ENCODE results near the gene GKN1. TPM values are rescaled to one million over a fixed set of nuclear protein-coding genes. Genes with fewer than 3 reads are reported as not detected.

GKN1 gene
- total RNA-seq, 1 donor from 2014 or later = not detected

DNA sequence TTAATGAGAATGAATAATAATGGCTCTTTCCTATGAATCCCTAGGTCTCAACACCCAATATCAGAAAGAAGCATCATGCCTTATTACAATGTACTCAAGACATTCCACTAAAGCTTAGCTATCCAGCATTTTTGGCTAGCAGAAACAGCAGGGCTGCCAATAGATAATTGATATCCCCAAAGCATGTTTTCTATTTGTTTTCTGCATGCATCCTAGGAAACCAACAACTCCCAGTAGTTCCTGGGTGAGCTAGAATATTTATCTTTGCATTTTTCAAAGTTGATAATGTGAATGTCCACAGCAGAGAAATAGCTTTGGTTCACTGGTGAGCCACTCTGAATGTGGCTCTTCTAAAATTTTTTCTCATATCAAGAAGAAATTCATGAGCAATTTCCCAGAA lies 32.7 kb downstream of the GKN1 start:
- DNase-seq (ENCODE audit: low read depth, low spot score) = no peak
- Mint-ChIP-seq H3K9me3 (peaks cover 3% of the 10 kb centered on the region), H3K4me1 (no peaks in the 10 kb centered on the region), H3K27me3 (ENCODE audit: low read depth) (peaks cover 68% of the 10 kb centered on the region), H3K4me3 (no peak overlapping the region), H3K36me3 (ENCODE audit: low read depth) (no peaks in the 10 kb centered on the region), H3K27ac (ENCODE audit: unreplicated experiment) (no peak overlapping the region)
- TF ChIP-seq, protein P1, sequence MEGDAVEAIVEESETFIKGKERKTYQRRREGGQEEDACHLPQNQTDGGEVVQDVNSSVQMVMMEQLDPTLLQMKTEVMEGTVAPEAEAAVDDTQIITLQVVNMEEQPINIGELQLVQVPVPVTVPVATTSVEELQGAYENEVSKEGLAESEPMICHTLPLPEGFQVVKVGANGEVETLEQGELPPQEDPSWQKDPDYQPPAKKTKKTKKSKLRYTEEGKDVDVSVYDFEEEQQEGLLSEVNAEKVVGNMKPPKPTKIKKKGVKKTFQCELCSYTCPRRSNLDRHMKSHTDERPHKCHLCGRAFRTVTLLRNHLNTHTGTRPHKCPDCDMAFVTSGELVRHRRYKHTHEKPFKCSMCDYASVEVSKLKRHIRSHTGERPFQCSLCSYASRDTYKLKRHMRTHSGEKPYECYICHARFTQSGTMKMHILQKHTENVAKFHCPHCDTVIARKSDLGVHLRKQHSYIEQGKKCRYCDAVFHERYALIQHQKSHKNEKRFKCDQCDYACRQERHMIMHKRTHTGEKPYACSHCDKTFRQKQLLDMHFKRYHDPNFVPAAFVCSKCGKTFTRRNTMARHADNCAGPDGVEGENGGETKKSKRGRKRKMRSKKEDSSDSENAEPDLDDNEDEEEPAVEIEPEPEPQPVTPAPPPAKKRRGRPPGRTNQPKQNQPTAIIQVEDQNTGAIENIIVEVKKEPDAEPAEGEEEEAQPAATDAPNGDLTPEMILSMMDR (conservative IDR thresholded peaks at IDR 0.05) = no peak

DNA sequence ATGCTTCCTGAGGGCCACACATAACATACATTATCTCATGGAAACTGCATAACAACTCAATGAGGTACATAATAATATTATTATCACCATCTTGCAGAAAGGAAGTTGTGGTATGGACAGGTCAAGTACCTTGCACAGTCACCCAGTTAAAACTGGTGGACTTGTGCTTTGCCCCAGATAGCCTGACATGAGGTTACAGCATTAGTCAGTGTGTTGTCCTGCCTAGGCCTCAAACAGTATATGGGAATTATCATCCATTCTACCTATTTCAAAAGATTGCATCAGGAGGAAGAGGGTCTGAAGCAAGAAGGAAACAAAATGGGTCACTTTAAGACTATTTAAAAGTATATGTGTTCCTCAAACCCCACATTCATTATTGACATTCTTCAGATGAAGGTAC lies 33.2 kb downstream of the GKN1 start:
- H3K9me3 Mint-ChIP-seq = no peaks in the 10 kb centered on the region
- H3K36me3 Mint-ChIP-seq (ENCODE audit: low read depth) = no peaks in the 10 kb centered on the region
- no peak overlapping the region for H3K4me3 Mint-ChIP-seq
- DNase-seq (ENCODE audit: low read depth, low spot score) = no peak
- H3K27me3 Mint-ChIP-seq (ENCODE audit: low read depth) = peaks cover 73% of the 10 kb centered on the region
- H3K4me1 Mint-ChIP-seq = peaks cover 2% of the 10 kb centered on the region
- TF ChIP-seq, protein P1 (conservative IDR thresholded peaks at IDR 0.05) = no peak
- H3K27ac Mint-ChIP-seq (ENCODE audit: unreplicated experiment) = no peak overlapping the region

DNA sequence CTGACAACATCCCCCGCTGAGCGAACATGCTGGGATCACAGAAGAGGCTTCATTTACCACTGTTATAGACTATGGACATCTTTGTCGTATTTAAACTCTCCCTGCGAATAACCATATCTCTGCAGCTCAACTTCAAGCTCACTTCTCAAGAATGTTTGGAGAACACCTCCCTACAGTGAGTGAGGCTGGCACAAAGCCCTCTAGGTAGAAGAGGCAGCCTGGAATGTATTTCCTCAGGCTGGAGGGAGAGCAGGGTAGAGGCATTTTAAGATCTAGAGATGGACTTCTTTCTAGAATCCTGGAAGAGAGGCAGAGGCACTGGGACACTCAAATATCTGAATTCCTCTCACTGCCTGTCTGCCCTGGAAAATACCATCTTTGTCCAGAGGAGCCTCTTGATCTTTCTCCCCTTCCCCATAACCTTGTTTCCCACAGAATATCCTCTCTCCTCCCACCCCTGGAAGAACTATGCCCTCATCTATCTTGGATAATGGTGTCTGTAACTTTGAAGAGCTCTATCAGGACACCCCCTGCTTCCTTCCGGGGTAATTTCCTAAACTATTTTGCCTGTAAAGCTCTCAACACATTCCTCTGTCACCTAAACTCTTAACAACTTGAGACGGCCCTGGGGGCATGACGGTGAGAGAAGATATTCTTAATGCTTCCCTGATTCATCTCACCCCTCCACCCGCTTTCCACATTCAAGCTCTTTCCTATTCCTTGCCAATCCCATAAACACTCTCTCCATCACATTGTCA lies 36.2 kb downstream of the GKN1 start:
- no peak for DNase-seq (ENCODE audit: low read depth, low spot score)
- Mint-ChIP-seq H3K9me3 (no peaks in the 10 kb centered on the region), H3K27ac (ENCODE audit: unreplicated experiment) (no peak overlapping the region), H3K4me3 (peak overlapping the region; percentile 28), H3K4me1 (peaks cover 19% of the 10 kb centered on the region), H3K36me3 (ENCODE audit: low read depth) (no peaks in the 10 kb centered on the region), H3K27me3 (ENCODE audit: low read depth) (peaks cover 80% of the 10 kb centered on the region)
- TF ChIP-seq, protein P1 (conservative IDR thresholded peaks at IDR 0.05) = no peak

DNA sequence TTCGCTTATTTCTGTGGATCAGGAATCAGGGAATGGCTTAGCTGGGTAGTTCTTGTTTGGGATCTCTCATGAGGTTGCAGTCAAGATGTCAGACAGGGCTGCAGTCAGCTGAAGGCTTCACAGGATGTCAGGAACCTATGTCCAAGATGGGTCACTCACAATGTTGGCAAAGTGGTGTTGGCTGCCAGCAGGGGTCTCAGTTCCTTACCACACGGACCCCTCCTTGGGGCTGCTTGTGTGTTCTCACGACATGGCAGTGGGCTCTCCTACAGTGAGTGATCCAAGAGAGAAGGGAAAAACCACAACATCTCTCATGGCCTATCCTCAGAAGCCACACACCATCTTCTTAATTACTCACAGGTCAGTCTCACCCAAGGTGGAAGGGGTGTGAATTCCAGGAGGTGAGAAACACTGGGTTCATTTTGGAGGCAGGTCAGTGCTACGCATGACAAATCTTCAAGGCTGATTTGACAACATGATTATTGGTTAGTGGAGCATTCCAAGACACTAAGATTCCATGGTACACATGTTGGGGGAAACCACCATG lies 37.2 kb downstream of the GKN1 start:
- Mint-ChIP-seq H3K27ac (ENCODE audit: unreplicated experiment) (no peak overlapping the region), H3K4me3 (peak overlapping the region; percentile 98), H3K27me3 (ENCODE audit: low read depth) (peaks cover 70% of the 10 kb centered on the region), H3K4me1 (peaks cover 19% of the 10 kb centered on the region), H3K36me3 (ENCODE audit: low read depth) (no peaks in the 10 kb centered on the region), H3K9me3 (no peaks in the 10 kb centered on the region)
- DNase-seq (ENCODE audit: low read depth, low spot score) = no peak
- TF ChIP-seq, protein P1 (conservative IDR thresholded peaks at IDR 0.05) = no peak

DNA sequence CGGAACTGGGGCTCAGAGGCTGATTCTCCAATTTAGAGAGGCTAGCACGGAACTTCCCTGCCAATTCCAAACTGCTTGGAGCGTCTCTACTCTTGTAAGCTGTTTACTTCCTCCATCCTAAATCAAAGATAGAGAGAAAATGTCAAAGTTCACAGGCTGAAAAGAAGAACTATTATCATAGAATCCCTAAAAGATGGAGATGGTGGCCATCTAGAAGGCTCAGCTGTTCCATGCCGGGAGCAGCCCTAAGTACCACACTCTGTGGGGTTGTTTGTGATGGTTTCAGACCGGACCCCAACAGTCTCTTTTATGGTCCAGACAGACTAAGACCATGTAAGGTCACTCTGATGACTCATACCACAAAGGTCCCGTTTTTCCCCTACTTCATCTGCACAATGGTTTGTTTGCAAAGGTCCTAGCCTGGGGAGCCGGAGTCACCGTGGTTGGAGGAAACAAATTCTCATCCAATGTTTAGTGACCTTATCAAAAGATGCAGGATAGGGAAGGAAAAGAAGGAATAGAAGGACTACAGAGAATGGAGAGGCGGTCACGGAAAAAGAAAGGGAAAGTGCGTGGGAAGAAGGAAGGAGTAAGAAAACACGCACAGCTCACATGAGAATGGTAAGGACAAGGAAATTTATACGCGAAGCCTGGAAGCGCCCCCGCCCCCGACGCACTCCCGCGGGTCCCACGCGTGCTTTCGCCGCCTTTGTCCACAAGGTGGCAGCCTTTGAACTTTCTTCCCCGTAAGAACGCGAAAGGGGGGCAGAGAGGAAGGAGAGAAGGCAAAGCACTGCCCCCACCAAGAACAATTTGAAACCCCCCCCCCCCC lies 38.1 kb downstream of the GKN1 start:
- Mint-ChIP-seq H3K9me3 (no peaks in the 10 kb centered on the region), H3K4me1 (peaks cover 24% of the 10 kb centered on the region), H3K36me3 (ENCODE audit: low read depth) (no peaks in the 10 kb centered on the region), H3K4me3 (peak overlapping the region; percentile 98), H3K27ac (ENCODE audit: unreplicated experiment) (no peak overlapping the region), H3K27me3 (ENCODE audit: low read depth) (peaks cover 66% of the 10 kb centered on the region)
- TF ChIP-seq, protein P1 (conservative IDR thresholded peaks at IDR 0.05) = peak; percentile 86
- DNase-seq (ENCODE audit: low read depth, low spot score) = peak; percentile 65

All from neural crest cell (in vitro differentiated cells).